Measurements from ENCODE around the gene MTX1. TPM values are rescaled to one million over a fixed set of nuclear protein-coding genes. Genes with fewer than 3 reads are reported as not detected.

MTX1 gene
- total RNA-seq, 4 donors from 2014 or later = 37.9 to 75.5 (median 52.1) TPM

DNA sequence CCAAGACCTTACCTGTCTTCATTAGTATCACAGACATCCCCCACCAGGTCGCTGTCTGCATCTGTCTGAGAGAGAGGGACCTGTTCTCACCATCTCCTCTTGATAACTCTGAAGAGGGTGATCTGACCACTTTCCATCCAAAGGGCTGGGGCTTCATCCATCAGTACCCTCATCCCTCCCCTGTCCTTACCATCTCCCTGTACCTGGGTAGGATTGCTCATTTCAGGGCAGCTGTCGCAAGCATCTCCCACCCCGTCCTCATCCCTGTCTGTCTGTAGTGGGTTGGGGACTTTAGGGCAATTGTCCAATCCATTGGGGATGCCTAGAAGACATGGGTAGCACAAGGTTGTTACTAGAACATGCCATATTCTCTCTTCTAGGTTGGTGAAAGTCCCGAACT is 8.7 kb upstream of the MTX1 start:
- Histone ChIP-seq H3K9me3 (no peaks in the 10 kb centered on the region), H3K4me3 (replicated peaks in 1 of 3) (no peak overlapping the region), H3K4me1 (peaks cover 0 to 8% of the 10 kb centered on the region in 2 donors), H3K27ac (no peak overlapping the region), H3K27me3 (no peaks in the 10 kb centered on the region), H3K36me3 (no peaks in the 10 kb centered on the region)
- WGBS, 2 donors = 87 to 90% methylated on average over 4 of the region's 4 CpGs
- TF ChIP-seq POLR2A (IDR thresholded peaks at IDR 0.05) = no peak
- TF ChIP-seq, protein P1, sequence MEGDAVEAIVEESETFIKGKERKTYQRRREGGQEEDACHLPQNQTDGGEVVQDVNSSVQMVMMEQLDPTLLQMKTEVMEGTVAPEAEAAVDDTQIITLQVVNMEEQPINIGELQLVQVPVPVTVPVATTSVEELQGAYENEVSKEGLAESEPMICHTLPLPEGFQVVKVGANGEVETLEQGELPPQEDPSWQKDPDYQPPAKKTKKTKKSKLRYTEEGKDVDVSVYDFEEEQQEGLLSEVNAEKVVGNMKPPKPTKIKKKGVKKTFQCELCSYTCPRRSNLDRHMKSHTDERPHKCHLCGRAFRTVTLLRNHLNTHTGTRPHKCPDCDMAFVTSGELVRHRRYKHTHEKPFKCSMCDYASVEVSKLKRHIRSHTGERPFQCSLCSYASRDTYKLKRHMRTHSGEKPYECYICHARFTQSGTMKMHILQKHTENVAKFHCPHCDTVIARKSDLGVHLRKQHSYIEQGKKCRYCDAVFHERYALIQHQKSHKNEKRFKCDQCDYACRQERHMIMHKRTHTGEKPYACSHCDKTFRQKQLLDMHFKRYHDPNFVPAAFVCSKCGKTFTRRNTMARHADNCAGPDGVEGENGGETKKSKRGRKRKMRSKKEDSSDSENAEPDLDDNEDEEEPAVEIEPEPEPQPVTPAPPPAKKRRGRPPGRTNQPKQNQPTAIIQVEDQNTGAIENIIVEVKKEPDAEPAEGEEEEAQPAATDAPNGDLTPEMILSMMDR (IDR thresholded peaks at IDR 0.05) = no peak
- no peak for DNase-seq
- intact Hi-C loops (cut with DNase I) = no loop called here

DNA sequence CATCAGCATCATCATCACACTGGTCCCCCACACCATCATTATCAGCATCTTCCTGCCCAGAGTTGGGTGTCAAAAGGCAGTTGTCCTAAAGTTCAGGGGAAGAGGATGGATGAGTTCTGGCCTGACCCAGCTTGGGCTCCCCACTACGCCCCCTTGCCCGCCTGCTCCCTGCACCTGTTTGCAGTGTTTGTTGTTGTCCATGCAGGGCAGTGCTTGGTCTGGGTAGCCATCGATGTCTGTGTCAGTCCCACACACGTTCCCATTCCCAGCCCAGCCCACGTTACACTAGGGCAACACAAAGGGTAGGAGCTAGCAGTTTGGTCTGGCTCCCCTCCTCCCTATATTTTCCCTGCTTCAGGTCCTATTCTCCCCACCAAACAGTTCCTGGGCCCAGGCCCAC is 7.6 kb upstream of the MTX1 start:
- no peaks in the 10 kb centered on the region for H3K9me3 ChIP-seq
- H3K4me3 ChIP-seq (replicated peaks in 1 of 3) = no peak overlapping the region
- H3K36me3 ChIP-seq = no peaks in the 10 kb centered on the region
- no peaks in the 10 kb centered on the region for H3K4me1 ChIP-seq
- DNase-seq = no peak
- H3K27me3 ChIP-seq = no peaks in the 10 kb centered on the region
- no peak overlapping the region for H3K27ac ChIP-seq
- intact Hi-C loops (cut with DNase I) = no loop called here
- WGBS, 2 donors = 91 to 95% methylated on average over 5 of the region's 5 CpGs
- no peak for TF ChIP-seq POLR2A (IDR thresholded peaks at IDR 0.05)
- TF ChIP-seq, protein P1 (IDR thresholded peaks at IDR 0.05) = no peak

DNA sequence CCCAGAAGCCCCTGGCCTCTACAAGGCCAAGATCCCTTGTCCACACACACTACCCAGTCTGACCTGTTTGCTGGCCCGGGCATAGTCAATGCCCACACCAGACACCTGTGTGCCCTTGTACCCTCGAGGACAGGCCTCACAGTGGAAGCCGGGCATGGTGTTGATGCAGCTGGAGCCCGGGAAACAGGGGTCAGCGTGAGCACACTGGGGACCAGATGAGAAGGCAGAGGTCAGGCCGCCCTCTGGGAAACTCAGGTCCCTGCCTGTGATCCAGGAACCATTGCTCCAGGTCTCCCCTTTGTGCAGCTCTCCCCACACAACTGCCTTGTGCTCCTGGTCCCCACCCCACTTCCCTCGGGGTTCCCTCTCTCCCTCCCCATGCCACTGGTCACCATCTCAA is 6.3 kb upstream of the MTX1 start:
- H3K36me3 ChIP-seq = no peaks in the 10 kb centered on the region
- H3K4me1 ChIP-seq = peaks cover 3 to 8% of the 10 kb centered on the region in 2 donors
- intact Hi-C loops (cut with DNase I) = no loop called here
- TF ChIP-seq, protein P1 (IDR thresholded peaks at IDR 0.05) = no peak
- TF ChIP-seq POLR2A (IDR thresholded peaks at IDR 0.05) = no peak
- no peaks in the 10 kb centered on the region for H3K9me3 ChIP-seq
- no peak for DNase-seq
- no peak overlapping the region for H3K27ac ChIP-seq
- H3K27me3 ChIP-seq = no peaks in the 10 kb centered on the region
- 91 to 99% methylated on average over 6 to 7 of the region's 7 CpGs for WGBS, 2 donors
- H3K4me3 ChIP-seq (replicated peaks in 1 of 3) = no peak overlapping the region

DNA sequence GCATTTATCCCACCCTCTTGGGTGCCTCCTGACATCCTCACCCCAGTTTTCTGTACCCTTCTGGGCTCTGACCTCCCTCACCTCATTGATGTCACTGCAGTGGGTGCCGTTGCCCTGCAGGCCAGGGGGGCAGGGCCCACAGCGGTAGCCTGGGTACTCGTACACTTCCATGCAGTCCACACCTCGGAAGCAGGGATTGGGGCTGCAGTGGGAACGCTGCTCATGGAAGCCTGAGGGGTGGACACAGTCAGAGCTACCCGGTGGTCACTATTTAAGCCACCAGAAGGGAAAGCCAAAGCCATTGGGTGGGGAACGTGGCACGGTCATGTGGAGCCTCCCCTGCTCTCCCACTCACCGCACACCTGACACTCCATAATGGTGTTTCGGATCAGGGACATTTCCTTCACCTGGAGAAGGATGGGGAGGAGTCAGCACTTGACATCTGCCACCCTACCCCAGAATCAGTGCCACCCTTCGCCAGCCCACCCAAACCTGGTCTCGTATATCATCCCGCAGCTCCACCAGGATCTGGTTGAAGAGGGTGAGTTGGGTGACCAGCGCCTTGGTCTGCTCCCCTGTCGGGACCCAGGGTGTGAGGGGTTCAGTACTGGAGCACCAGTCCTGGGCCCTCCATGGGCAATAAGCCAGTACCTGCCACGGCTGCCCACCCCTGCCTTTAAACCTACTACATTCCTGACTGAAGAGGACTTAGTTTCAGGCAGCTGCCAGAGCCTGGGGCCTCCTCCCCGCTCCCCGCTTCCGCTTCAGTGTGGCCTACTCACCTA is 5.6 kb upstream of the MTX1 start:
- Histone ChIP-seq H3K27ac (no peak overlapping the region), H3K4me3 (replicated peaks in 1 of 3) (no peak overlapping the region), H3K4me1 (peaks cover 10 to 16% of the 10 kb centered on the region in 2 donors), H3K9me3 (no peaks in the 10 kb centered on the region), H3K36me3 (no peaks in the 10 kb centered on the region), H3K27me3 (no peaks in the 10 kb centered on the region)
- DNase-seq = no peak
- WGBS, 2 donors = 86 to 87% methylated on average over 14 to 19 of the region's 19 CpGs
- TF ChIP-seq POLR2A (IDR thresholded peaks at IDR 0.05) = no peak
- TF ChIP-seq, protein P1 (IDR thresholded peaks at IDR 0.05) = no peak
- intact Hi-C loops (cut with DNase I) = no loop called here

DNA sequence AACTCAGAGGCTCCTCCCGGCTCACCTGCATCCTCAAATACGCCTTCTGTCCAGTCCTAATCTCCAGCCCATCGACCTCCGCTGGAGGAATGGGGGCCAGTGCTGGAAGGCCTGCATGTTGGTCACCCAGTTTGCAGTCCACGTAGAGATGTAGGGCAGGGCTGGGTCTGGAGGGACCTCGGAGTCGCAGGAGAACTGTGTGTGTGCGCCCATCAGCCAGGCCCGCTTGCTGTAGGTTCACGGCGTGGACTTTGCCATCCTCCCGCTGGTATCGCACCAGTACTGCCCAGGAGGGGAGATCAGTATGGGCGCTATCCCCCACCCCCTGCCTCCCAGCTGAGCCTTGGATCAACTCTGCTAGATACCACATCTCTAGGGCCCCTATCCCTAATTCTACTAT is 3.5 kb upstream of the MTX1 start:
- intact Hi-C loops (cut with DNase I) = loop anchor here (5.0 kb wide), 1 partner anchor 37 kb away; a partner anchor contains a TSS
- H3K27ac ChIP-seq = no peak overlapping the region

More for the DNA sequence above, 3.5 kb upstream of the MTX1 start:
- Histone ChIP-seq H3K9me3 (no peaks in the 10 kb centered on the region), H3K4me1 (peaks cover 23 to 26% of the 10 kb centered on the region in 2 donors), H3K4me3 (replicated peaks in 1 of 3) (no peak overlapping the region), H3K36me3 (no peaks in the 10 kb centered on the region), H3K27me3 (no peaks in the 10 kb centered on the region)
- no peak for DNase-seq
- WGBS, 2 donors = 88 to 96% methylated on average over 8 to 10 of the region's 14 CpGs
- TF ChIP-seq POLR2A (IDR thresholded peaks at IDR 0.05) = no peak
- TF ChIP-seq, protein P1 (IDR thresholded peaks at IDR 0.05) = no peak
